ENCODE data around the gene KAZALD1.

The KAZALD1 gene

DNA sequence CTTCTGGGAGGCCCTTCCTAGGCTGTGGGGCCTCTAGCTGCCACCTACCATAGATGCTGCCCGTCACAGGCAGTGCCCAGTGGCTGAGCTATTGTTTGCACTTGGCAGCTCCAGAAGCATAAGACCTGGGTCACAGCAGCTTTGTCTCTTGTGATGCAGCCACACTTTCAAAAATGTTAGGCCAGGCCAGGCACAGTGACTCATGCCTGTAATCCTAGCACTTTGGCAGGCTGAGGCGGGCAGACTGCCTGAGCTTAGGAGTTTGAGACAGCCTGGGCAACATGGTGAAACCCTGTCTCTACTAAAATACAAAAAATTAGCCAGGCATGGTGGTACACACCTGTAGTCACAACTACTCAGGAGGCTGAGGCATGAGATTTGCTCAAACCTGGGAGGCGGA lies 9.5 kb upstream of the KAZALD1 start:
- H3K9me3 ChIP-seq (ENCODE audit: insufficient read depth, low read length): no peaks in the 10 kb centered on the region
- no peaks in the 10 kb centered on the region for H3K79me2 ChIP-seq (ENCODE audit: low read length)
- H3K27me3 ChIP-seq (ENCODE audit: low read depth, low read length): no peaks in the 10 kb centered on the region
- no peak overlapping the region for H3K4me3 ChIP-seq (ENCODE audit: low read length)
- H3K27ac ChIP-seq (ENCODE audit: low read length): no peak overlapping the region
- H2AFZ ChIP-seq (ENCODE audit: low read depth, low read length): no peak overlapping the region
- no peaks in the 10 kb centered on the region for H3K36me3 ChIP-seq (replicated peaks; ENCODE audit: low read depth, low read length)
- TF ChIP-seq EZH2phosphoT487 (IDR thresholded peaks at IDR 0.05; ENCODE audit: low read depth): no peak
- TF ChIP-seq, protein P1, sequence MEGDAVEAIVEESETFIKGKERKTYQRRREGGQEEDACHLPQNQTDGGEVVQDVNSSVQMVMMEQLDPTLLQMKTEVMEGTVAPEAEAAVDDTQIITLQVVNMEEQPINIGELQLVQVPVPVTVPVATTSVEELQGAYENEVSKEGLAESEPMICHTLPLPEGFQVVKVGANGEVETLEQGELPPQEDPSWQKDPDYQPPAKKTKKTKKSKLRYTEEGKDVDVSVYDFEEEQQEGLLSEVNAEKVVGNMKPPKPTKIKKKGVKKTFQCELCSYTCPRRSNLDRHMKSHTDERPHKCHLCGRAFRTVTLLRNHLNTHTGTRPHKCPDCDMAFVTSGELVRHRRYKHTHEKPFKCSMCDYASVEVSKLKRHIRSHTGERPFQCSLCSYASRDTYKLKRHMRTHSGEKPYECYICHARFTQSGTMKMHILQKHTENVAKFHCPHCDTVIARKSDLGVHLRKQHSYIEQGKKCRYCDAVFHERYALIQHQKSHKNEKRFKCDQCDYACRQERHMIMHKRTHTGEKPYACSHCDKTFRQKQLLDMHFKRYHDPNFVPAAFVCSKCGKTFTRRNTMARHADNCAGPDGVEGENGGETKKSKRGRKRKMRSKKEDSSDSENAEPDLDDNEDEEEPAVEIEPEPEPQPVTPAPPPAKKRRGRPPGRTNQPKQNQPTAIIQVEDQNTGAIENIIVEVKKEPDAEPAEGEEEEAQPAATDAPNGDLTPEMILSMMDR (IDR thresholded peaks at IDR 0.05; ENCODE audit: low read depth, low read length): no peak
- H4K20me1 ChIP-seq (ENCODE audit: insufficient read depth, low read length): no peaks in the 10 kb centered on the region; the same call in 1 of the 2 replicates
- no peak overlapping the region for H3K9ac ChIP-seq (ENCODE audit: low read length)
- peaks cover 6% of the 10 kb centered on the region for H3K4me1 ChIP-seq (ENCODE audit: low read length)
- no peak overlapping the region for H3K4me2 ChIP-seq (ENCODE audit: low read length)

DNA sequence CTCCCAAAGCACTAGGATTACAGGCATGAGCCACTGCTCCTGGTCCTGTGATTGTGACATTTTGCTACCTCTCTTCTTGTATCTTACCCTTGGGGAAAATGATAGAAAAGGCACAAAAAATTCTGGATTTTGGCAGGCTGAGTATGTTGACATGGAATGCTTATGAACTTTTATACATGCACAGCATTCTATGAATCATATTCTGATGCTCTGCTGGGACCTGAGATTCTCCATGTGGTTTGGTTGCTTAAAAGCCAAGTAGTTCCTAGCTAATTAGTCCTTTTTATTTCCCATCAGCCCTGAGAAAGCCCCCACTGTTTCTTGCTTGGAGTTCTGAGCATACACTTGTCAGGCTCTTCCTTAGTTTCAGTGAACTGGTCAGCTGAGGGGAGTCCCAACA lies 8.3 kb upstream of the KAZALD1 start:
- Histone ChIP-seq H3K4me1 (ENCODE audit: low read length) (peaks cover 6% of the 10 kb centered on the region), H4K20me1 (ENCODE audit: insufficient read depth, low read length) (no peaks in the 10 kb centered on the region; the same call in 1 of the 2 replicates), H3K27ac (ENCODE audit: low read length) (no peak overlapping the region), H3K79me2 (ENCODE audit: low read length) (no peaks in the 10 kb centered on the region), H3K4me3 (ENCODE audit: low read length) (no peak overlapping the region), H3K36me3 (replicated peaks; ENCODE audit: low read depth, low read length) (no peaks in the 10 kb centered on the region), H2AFZ (ENCODE audit: low read depth, low read length) (no peak overlapping the region), H3K27me3 (ENCODE audit: low read depth, low read length) (no peaks in the 10 kb centered on the region), H3K9ac (ENCODE audit: low read length) (no peak overlapping the region), H3K4me2 (ENCODE audit: low read length) (no peak overlapping the region), H3K9me3 (ENCODE audit: insufficient read depth, low read length) (no peaks in the 10 kb centered on the region)
- TF ChIP-seq, protein P1 (IDR thresholded peaks at IDR 0.05; ENCODE audit: low read depth, low read length): no peak
- no peak for TF ChIP-seq EZH2phosphoT487 (IDR thresholded peaks at IDR 0.05; ENCODE audit: low read depth)

DNA sequence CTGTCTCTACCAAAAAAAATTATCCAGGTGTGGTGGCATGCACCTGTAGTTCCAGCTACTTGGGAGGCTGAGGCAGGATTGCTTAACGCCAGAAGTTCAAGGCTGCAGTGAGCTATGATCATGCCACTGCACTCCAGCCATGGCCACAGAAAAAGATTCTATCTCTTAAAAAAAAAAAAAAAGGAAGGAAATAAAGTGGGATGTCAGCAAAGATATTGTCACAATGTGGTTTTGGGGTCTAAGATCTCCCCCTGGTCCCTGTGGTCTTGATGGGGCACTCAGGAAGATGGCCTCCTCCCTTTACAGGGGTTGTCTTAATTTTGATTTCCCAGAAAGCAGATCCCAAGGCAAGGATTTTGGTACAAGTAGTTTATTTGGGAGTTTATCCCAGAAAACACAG lies 7.4 kb upstream of the KAZALD1 start:
- Histone ChIP-seq H3K4me2 (ENCODE audit: low read length) (no peak overlapping the region), H3K4me3 (ENCODE audit: low read length) (no peak overlapping the region), H4K20me1 (ENCODE audit: insufficient read depth, low read length) (no peaks in the 10 kb centered on the region; the same call in 1 of the 2 replicates), H3K79me2 (ENCODE audit: low read length) (peaks cover 2% of the 10 kb centered on the region), H3K9me3 (ENCODE audit: insufficient read depth, low read length) (no peaks in the 10 kb centered on the region), H3K9ac (ENCODE audit: low read length) (no peak overlapping the region), H2AFZ (ENCODE audit: low read depth, low read length) (no peak overlapping the region), H3K27ac (ENCODE audit: low read length) (no peak overlapping the region), H3K27me3 (ENCODE audit: low read depth, low read length) (no peaks in the 10 kb centered on the region), H3K4me1 (ENCODE audit: low read length) (peaks cover 7% of the 10 kb centered on the region), H3K36me3 (replicated peaks; ENCODE audit: low read depth, low read length) (no peaks in the 10 kb centered on the region)
- TF ChIP-seq, protein P1 (IDR thresholded peaks at IDR 0.05; ENCODE audit: low read depth, low read length): no peak
- no peak for TF ChIP-seq EZH2phosphoT487 (IDR thresholded peaks at IDR 0.05; ENCODE audit: low read depth)

DNA sequence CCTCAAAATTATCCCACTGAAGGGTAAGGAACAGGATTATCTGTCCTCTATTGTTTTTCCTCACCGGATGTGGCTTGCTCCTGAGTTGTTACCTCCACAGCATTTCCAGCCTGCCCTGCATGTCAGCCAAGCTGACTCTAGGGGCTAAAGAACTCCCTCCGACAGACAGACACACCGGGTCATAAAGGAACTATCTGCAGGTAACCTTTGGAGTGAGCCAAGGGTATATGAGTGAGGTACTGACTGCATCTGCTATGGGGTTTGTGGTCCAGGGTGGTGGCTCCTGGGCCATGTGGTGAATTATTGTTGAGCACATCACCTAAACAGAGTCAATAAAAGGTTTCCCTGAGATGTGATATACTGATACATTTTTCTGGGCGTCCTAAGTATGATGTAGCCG lies 6.9 kb upstream of the KAZALD1 start:
- H3K9me3 ChIP-seq (ENCODE audit: insufficient read depth, low read length): no peaks in the 10 kb centered on the region
- H3K9ac ChIP-seq (ENCODE audit: low read length): no peak overlapping the region
- H3K27ac ChIP-seq (ENCODE audit: low read length): no peak overlapping the region
- peaks cover 13% of the 10 kb centered on the region for H3K4me1 ChIP-seq (ENCODE audit: low read length)
- no peak overlapping the region for H3K4me2 ChIP-seq (ENCODE audit: low read length)
- peaks cover 6% of the 10 kb centered on the region for H3K79me2 ChIP-seq (ENCODE audit: low read length)
- no peaks in the 10 kb centered on the region for H3K36me3 ChIP-seq (replicated peaks; ENCODE audit: low read depth, low read length)
- H3K27me3 ChIP-seq (ENCODE audit: low read depth, low read length): no peaks in the 10 kb centered on the region
- H4K20me1 ChIP-seq (ENCODE audit: insufficient read depth, low read length): no peaks in the 10 kb centered on the region; the same call in 1 of the 2 replicates
- no peak overlapping the region for H2AFZ ChIP-seq (ENCODE audit: low read depth, low read length)
- TF ChIP-seq, protein P1 (IDR thresholded peaks at IDR 0.05; ENCODE audit: low read depth, low read length): no peak
- TF ChIP-seq EZH2phosphoT487 (IDR thresholded peaks at IDR 0.05; ENCODE audit: low read depth): no peak
- H3K4me3 ChIP-seq (ENCODE audit: low read length): no peak overlapping the region

Measured in OCI-LY3 (cell line).